ENCODE measurements around the gene SERPINE1. TPM values are rescaled to one million over a fixed set of nuclear protein-coding genes. Genes with fewer than 3 reads are reported as not detected.

SERPINE1 gene
- polyA plus RNA-seq, 1 experiment, result 356 TPM

- DNase-seq (ENCODE audit: low read depth, low spot score), result no peak
- Histone ChIP-seq H3K9me3 (ENCODE audit: control insufficient read depth, insufficient read depth, low read length) (no peaks in the 10 kb centered on the region), H3K4me3 (ENCODE audit: low read depth, low read length) (peak overlapping the region; percentile 82), H3K27ac (ENCODE audit: low read depth, low read length) (peak overlapping the region; percentile 52), H3K27me3 (ENCODE audit: control insufficient read depth, insufficient read depth, low read length) (no peaks in the 10 kb centered on the region)
- TF ChIP-seq CTCF (IDR thresholded peaks at IDR 0.05; ENCODE audit: low read depth, low read length), result no peak
- CTCF ChIA-PET, result interaction anchor here (0.5 to 3.1 kb wide), 4 partner anchors 11 to 63 kb away, joined by 3 to 39 read pairs (median 6); partner anchors contain the start of genes PLOD3 and ZNHIT1
- POLR2A ChIA-PET, result interaction anchor here (1.5 kb wide), 1 partner anchor 8 kb away, joined by 4 read pairs; no protein-coding TSS in a partner anchor
These were observed 27.8 kb downstream of the SERPINE1 start for GRCh38 chr7:101154693-101155102.

- Histone ChIP-seq H3K27me3 (ENCODE audit: control insufficient read depth, insufficient read depth, low read length) (no peaks in the 10 kb centered on the region), H3K4me3 (ENCODE audit: low read depth, low read length) (peak overlapping the region; percentile 82), H3K9me3 (ENCODE audit: control insufficient read depth, insufficient read depth, low read length) (no peaks in the 10 kb centered on the region; the same call in 1 of the 2 replicates), H3K27ac (ENCODE audit: low read depth, low read length) (no peak overlapping the region)
- no peak for DNase-seq (ENCODE audit: low read depth, low spot score)
- TF ChIP-seq CTCF (IDR thresholded peaks at IDR 0.05; ENCODE audit: low read depth, low read length), result no peak
- POLR2A ChIA-PET, result interaction anchor here (1.5 kb wide), 1 partner anchor 62 kb away, joined by 6 read pairs; the partner anchor contains the start of genes PLOD3 and ZNHIT1
- CTCF ChIA-PET, result interaction anchor here (0.7 to 3.1 kb wide), 4 partner anchors 11 to 62 kb away, joined by 3 to 43 read pairs (median 5); partner anchors contain the start of genes PLOD3 and ZNHIT1
These were observed 28.4 kb downstream of the SERPINE1 start for GRCh38 chr7:101155303-101155702.

- no peak overlapping the region for H3K27ac ChIP-seq (ENCODE audit: low read depth, low read length)
- DNase-seq (ENCODE audit: low read depth, low spot score), result no peak
- H3K9me3 ChIP-seq (ENCODE audit: control insufficient read depth, insufficient read depth, low read length), result no peaks in the 10 kb centered on the region; the same call in 1 of the 2 replicates
These were observed 29.4 kb downstream of the SERPINE1 start for GRCh38 chr7:101156277-101156676.

GRCh38 chr7:101156866-101157589, 30.1 kb downstream of the SERPINE1 start:
- Histone ChIP-seq H3K9me3 (ENCODE audit: control insufficient read depth, insufficient read depth, low read length) (no peaks in the 10 kb centered on the region; the same call in 1 of the 2 replicates), H3K27me3 (ENCODE audit: control insufficient read depth, insufficient read depth, low read length) (no peaks in the 10 kb centered on the region), H3K4me3 (ENCODE audit: low read depth, low read length) (no peak overlapping the region), H3K27ac (ENCODE audit: low read depth, low read length) (no peak overlapping the region)
- CTCF ChIA-PET, result interaction anchor here (0.6 to 3.1 kb wide), 7 partner anchors 9 to 60 kb away, joined by 3 to 43 read pairs (median 7); partner anchors contain the start of genes PLOD3 and ZNHIT1
- POLR2A ChIA-PET, result interaction anchor here (0.6 kb wide), 1 partner anchor 370 kb away, joined by 4 read pairs; no protein-coding TSS in a partner anchor
- no peak for DNase-seq (ENCODE audit: low read depth, low spot score)
- no peak for TF ChIP-seq CTCF (IDR thresholded peaks at IDR 0.05; ENCODE audit: low read depth, low read length)

More at GRCh38 chr7:101156277-101156676, 29.4 kb downstream of the SERPINE1 start:
- TF ChIP-seq CTCF (IDR thresholded peaks at IDR 0.05; ENCODE audit: low read depth, low read length), result peak; percentile 38
- CTCF ChIA-PET, result interaction anchor here (0.6 to 3.1 kb wide), 5 partner anchors 10 to 79 kb away, joined by 3 to 43 read pairs (median 7); partner anchors contain the start of genes PLOD3 and ZNHIT1
- no peaks in the 10 kb centered on the region for H3K27me3 ChIP-seq (ENCODE audit: control insufficient read depth, insufficient read depth, low read length)
- H3K4me3 ChIP-seq (ENCODE audit: low read depth, low read length), result no peak overlapping the region
- POLR2A ChIA-PET, result interaction anchor here (1.5 kb wide), 1 partner anchor 61 kb away, joined by 6 read pairs; the partner anchor contains the start of genes PLOD3 and ZNHIT1

All from AG04450 (cell line).